WTC11 (cell line): ENCODE data around the gene CAMTA1. TPM values are rescaled to one million over a fixed set of nuclear protein-coding genes. Genes with fewer than 3 reads are reported as not detected.

Experiments
- ATAC-seq: fragments of 200-7000 bp; cut with Tn5 transposase; 2 replicates; pipeline ENCODE4 v1.10.0; 2021; ENCODE audit warnings: mild to moderate bottlenecking, moderate library complexity
- CTCF ChIA-PET: fragments of 300-600 bp; sonication (Branson Sonifier 250); formaldehyde crosslinking; loops from one replicate; lab custom pipeline; 2021; ENCODE audit warnings: antibody characterized with exemption; lab: Charles Lee
- POLR2A ChIA-PET: fragments of 350-600 bp; sonication (Branson Sonifier 250); formaldehyde crosslinking; loops from one replicate; lab custom pipeline; 2021; ENCODE audit warnings: antibody characterized with exemption; lab: Charles Lee
- DNase-seq: peaks from one replicate; pipeline ENCODE4 v3.0.0; 2021; ENCODE audit warnings: low spot score
- H3K27ac Mint-ChIP-seq: 2 replicates; pipeline ENCODE4 v1.8.0; 2021; ENCODE audit warnings: mixed read lengths
- H3K27me3 Mint-ChIP-seq: 2 replicates; pipeline ENCODE4 v1.8.0; 2021; ENCODE audit warnings: low read depth, mild to moderate bottlenecking, moderate library complexity, mixed read lengths
- H3K36me3 Mint-ChIP-seq: 2 replicates; pipeline ENCODE4 v1.8.0; 2021; ENCODE audit warnings: mixed read lengths
- H3K4me1 Mint-ChIP-seq: 2 replicates; pipeline ENCODE4 v1.8.0; 2022; ENCODE audit warnings: mixed read lengths
- H3K4me3 Mint-ChIP-seq: 2 replicates; pipeline ENCODE4 v1.8.0; 2021; ENCODE audit warnings: mild to moderate bottlenecking, moderate library complexity, mixed read lengths
- H3K9me3 Mint-ChIP-seq: 2 replicates; pipeline ENCODE4 v1.8.0; 2021; ENCODE audit warnings: mixed read lengths
- AFF4 ChIP-seq: sonication (generic); formaldehyde crosslinking; IDR thresholded peaks from 2 replicates; pipeline ENCODE4 v1.8.1; 2023; ENCODE audit warnings: mild to moderate bottlenecking, missing genetic modification reagents, borderline replicate concordance
- ATF1 ChIP-seq: sonication (generic); formaldehyde crosslinking; IDR thresholded peaks from 2 replicates; pipeline ENCODE4 v1.8.1; 2023; ENCODE audit warnings: mild to moderate bottlenecking, moderate library complexity, missing genetic modification reagents
- CBFB ChIP-seq: sonication (generic); formaldehyde crosslinking; IDR thresholded peaks from 2 replicates; pipeline ENCODE4 v1.8.1; 2022; ENCODE audit warnings: mild to moderate bottlenecking, low read depth, missing genetic modification reagents
- EMX1 ChIP-seq: fragments of 250-450 bp; sonication (Bioruptor Pico); IDR thresholded peaks from 2 replicates; pipeline ENCODE4 v1.8.0; 2021; ENCODE audit warnings: mild to moderate bottlenecking
- FOXJ3 ChIP-seq: sonication (generic); formaldehyde crosslinking; IDR thresholded peaks from 2 replicates; pipeline ENCODE4 v1.9.0; 2021; ENCODE audit warnings: missing genetic modification reagents, mild to moderate bottlenecking, borderline replicate concordance
- GABPB1 ChIP-seq: sonication (generic); formaldehyde crosslinking; IDR thresholded peaks from 2 replicates; pipeline ENCODE4 v1.8.1; 2023; ENCODE audit warnings: mild to moderate bottlenecking, missing genetic modification reagents
- IRF2 ChIP-seq: sonication (generic); formaldehyde crosslinking; IDR thresholded peaks from 2 replicates; pipeline ENCODE4 v1.8.0; 2022; ENCODE audit warnings: low read depth, missing genetic modification reagents, borderline replicate concordance
- JAZF1 ChIP-seq: fragments of 250-450 bp; sonication (Bioruptor Pico); IDR thresholded peaks from 2 replicates; pipeline ENCODE4 v1.9.0; 2021; ENCODE audit warnings: moderate library complexity, mild to moderate bottlenecking, inconsistent platforms
- NFE2L1 ChIP-seq: sonication (generic); formaldehyde crosslinking; IDR thresholded peaks from 2 replicates; pipeline ENCODE4 v1.8.1; 2023; ENCODE audit warnings: missing genetic modification reagents
- NFYB ChIP-seq: sonication (generic); formaldehyde crosslinking; conservative IDR thresholded peaks from 2 replicates; pipeline ENCODE4 v1.8.0; 2022; ENCODE audit warnings: low read depth, missing genetic modification reagents
- OVOL2 ChIP-seq: fragments of 250-450 bp; sonication (Bioruptor Pico); IDR thresholded peaks from 2 replicates; pipeline ENCODE4 v1.9.0; 2021; ENCODE audit warnings: mild to moderate bottlenecking, borderline replicate concordance
- PRRX2 ChIP-seq: fragments of 250-450 bp; sonication (Bioruptor Pico); IDR thresholded peaks from 2 replicates; pipeline ENCODE4 v1.8.0; 2021; ENCODE audit warnings: mild to moderate bottlenecking
- SMAD4 ChIP-seq: sonication (generic); formaldehyde crosslinking; IDR thresholded peaks from 2 replicates; pipeline ENCODE4 v1.8.0; 2022; ENCODE audit warnings: mild to moderate bottlenecking, missing genetic modification reagents
- SOX15 ChIP-seq: fragments of 250-450 bp; sonication (Bioruptor Pico); IDR thresholded peaks from 2 replicates; pipeline ENCODE4 v1.9.0; 2021; ENCODE audit warnings: mild to moderate bottlenecking
- SP1 ChIP-seq: sonication (generic); formaldehyde crosslinking; conservative IDR thresholded peaks from 2 replicates; pipeline ENCODE4 v1.8.1; 2022; ENCODE audit warnings: missing genetic modification reagents
- TCF7 ChIP-seq: sonication (generic); formaldehyde crosslinking; IDR thresholded peaks from 2 replicates; pipeline ENCODE4 v1.8.0; 2022; ENCODE audit warnings: mild to moderate bottlenecking, low read depth, missing genetic modification reagents, moderate library complexity
- TEAD4 ChIP-seq: sonication (generic); formaldehyde crosslinking; IDR thresholded peaks from 2 replicates; pipeline ENCODE4 v1.8.0; 2022; ENCODE audit warnings: mild to moderate bottlenecking, missing genetic modification reagents
- ZNF219 ChIP-seq: sonication (generic); formaldehyde crosslinking; IDR thresholded peaks from 2 replicates; pipeline ENCODE4 v1.8.0; 2023; ENCODE audit warnings: missing genetic modification reagents, mild to moderate bottlenecking, borderline replicate concordance
- ZNF232 ChIP-seq: sonication (generic); formaldehyde crosslinking; IDR thresholded peaks from 2 replicates; pipeline ENCODE4 v1.8.0; 2022; ENCODE audit warnings: mild to moderate bottlenecking, missing genetic modification reagents
- ZNF423 ChIP-seq: fragments of 250-450 bp; sonication (Bioruptor Pico); IDR thresholded peaks from 2 replicates; pipeline ENCODE4 v2.1.2; 2022; ENCODE audit warnings: mild to moderate bottlenecking, moderate library complexity
- ZNF512 ChIP-seq: sonication (generic); formaldehyde crosslinking; IDR thresholded peaks from 2 replicates; pipeline ENCODE4 v1.8.1; 2022; ENCODE audit warnings: missing genetic modification reagents, borderline replicate concordance
- total RNA-seq: library from RNA; stranded (reverse); gene quantifications from 3 replicates; pipeline ENCODE4 v1.2.3, GENCODE V29; 2021
- TF ChIP-seq, protein P1 (sequence below): sonication (generic); formaldehyde crosslinking; IDR thresholded peaks from 2 replicates; pipeline ENCODE4 v1.8.1; 2022; ENCODE audit warnings: mild to moderate bottlenecking, moderate library complexity, missing genetic modification reagents
- TF ChIP-seq, protein P2 (sequence below): fragments of 250-450 bp; sonication (Bioruptor Pico); IDR thresholded peaks from 2 replicates; pipeline ENCODE4 v1.8.0; 2021; ENCODE audit warnings: mild to moderate bottlenecking
- TF ChIP-seq, protein P3 (sequence below): sonication (generic); formaldehyde crosslinking; conservative IDR thresholded peaks from 2 replicates; pipeline ENCODE4 v1.8.1; 2023; ENCODE audit warnings: mild to moderate bottlenecking, low read depth, missing genetic modification reagents, moderate library complexity

The CAMTA1 gene
- total RNA-seq, 1 experiment from 2014 or later: 86.4 TPM

- TF ChIP-seq JAZF1 (CRISPR knock-in tag): no peak
- no peak for TF ChIP-seq SMAD4
- no peak for TF ChIP-seq PRRX2 (CRISPR knock-in tag)
- TF ChIP-seq ZNF512: no peak
- Mint-ChIP-seq H3K36me3 (peaks cover 2% of the 10 kb centered on the region), H3K9me3 (peaks cover 7% of the 10 kb centered on the region), H3K4me1 (peaks cover 9% of the 10 kb centered on the region; the same call in 1 of the 2 replicates), H3K27ac (no peak overlapping the region), H3K27me3 (peaks cover 7% of the 10 kb centered on the region), H3K4me3 (no peak overlapping the region)
- POLR2A ChIA-PET: interaction anchor here (0.6 kb wide), 1 partner anchor 874 kb away, joined by 3 read pairs; no protein-coding TSS in a partner anchor
- ATAC-seq (no peak), DNase-seq (no peak)
- CTCF ChIA-PET: interaction anchor here (1.2 to 5.0 kb wide), 2 partner anchors 18 to 66 kb away, joined by 6 to 35 read pairs; no protein-coding TSS in a partner anchor
These were observed 901.1 kb downstream of the CAMTA1 start for GRCh38 chr1:7686301-7686850.

- H3K27me3 Mint-ChIP-seq: peaks cover 4% of the 10 kb centered on the region
- H3K4me1 Mint-ChIP-seq: peaks cover 9% of the 10 kb centered on the region; the same call in 1 of the 2 replicates
- H3K9me3 Mint-ChIP-seq: peaks cover 14% of the 10 kb centered on the region
- DNase-seq (no peak), ATAC-seq (no peak)
- ChIA-PET POLR2A (no interaction called here), CTCF (interaction anchor here (0.6 to 5.0 kb wide), 3 partner anchors 19 to 65 kb away, joined by 4 to 35 read pairs (median 6); no protein-coding TSS in a partner anchor)
- TF ChIP-seq SP1 (CRISPR knock-in tag) (no peak), OVOL2 (CRISPR knock-in tag) (no peak), FOXJ3 (CRISPR knock-in tag) (no peak), TCF7 (CRISPR knock-in tag) (no peak), EMX1 (CRISPR knock-in tag) (no peak), JAZF1 (CRISPR knock-in tag) (no peak), SOX15 (CRISPR knock-in tag) (no peak), CBFB (no peak), ZNF423 (CRISPR knock-in tag) (no peak), ZNF232 (CRISPR knock-in tag) (no peak), ZNF219 (CRISPR knock-in tag) (no peak), NFYB (CRISPR knock-in tag) (no peak)
- TF ChIP-seq, protein P1, sequence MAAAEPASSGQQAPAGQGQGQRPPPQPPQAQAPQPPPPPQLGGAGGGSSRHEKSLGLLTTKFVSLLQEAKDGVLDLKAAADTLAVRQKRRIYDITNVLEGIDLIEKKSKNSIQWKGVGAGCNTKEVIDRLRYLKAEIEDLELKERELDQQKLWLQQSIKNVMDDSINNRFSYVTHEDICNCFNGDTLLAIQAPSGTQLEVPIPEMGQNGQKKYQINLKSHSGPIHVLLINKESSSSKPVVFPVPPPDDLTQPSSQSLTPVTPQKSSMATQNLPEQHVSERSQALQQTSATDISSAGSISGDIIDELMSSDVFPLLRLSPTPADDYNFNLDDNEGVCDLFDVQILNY: no peak
- TF ChIP-seq, protein P2, sequence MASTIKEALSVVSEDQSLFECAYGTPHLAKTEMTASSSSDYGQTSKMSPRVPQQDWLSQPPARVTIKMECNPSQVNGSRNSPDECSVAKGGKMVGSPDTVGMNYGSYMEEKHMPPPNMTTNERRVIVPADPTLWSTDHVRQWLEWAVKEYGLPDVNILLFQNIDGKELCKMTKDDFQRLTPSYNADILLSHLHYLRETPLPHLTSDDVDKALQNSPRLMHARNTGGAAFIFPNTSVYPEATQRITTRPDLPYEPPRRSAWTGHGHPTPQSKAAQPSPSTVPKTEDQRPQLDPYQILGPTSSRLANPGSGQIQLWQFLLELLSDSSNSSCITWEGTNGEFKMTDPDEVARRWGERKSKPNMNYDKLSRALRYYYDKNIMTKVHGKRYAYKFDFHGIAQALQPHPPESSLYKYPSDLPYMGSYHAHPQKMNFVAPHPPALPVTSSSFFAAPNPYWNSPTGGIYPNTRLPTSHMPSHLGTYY: no peak
- peaks cover 8% of the 10 kb centered on the region for H3K36me3 Mint-ChIP-seq
- no peak overlapping the region for H3K27ac Mint-ChIP-seq
- no peak overlapping the region for H3K4me3 Mint-ChIP-seq
These were observed 902.2 kb downstream of the CAMTA1 start for GRCh38 chr1:7687411-7687810.

DNA sequence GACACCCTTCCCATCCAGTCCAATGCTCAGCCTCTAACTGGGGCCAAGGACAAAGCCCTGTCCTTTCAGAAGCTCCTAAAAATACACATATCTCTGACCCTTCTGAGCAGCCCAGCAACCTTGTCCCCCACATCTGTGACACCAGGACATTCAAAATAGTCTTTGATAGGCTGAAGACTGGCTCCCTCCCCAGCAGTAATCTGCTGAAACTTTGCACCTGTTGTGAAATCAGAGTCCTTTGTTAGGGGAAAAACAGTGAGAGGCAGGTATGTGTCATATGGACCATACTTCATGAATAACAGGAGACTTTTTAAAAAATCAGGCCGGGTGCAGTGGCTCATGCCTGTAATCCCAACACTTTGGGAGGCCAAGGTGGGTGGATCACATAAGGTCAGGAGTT, 903.4 kb downstream of the CAMTA1 start:
- Mint-ChIP-seq H3K4me3 (no peak overlapping the region), H3K27ac (no peak overlapping the region), H3K27me3 (peaks cover 12% of the 10 kb centered on the region), H3K36me3 (peaks cover 19% of the 10 kb centered on the region), H3K4me1 (peaks cover 9% of the 10 kb centered on the region; the same call in 1 of the 2 replicates), H3K9me3 (peaks cover 27% of the 10 kb centered on the region)
- CTCF ChIA-PET: interaction anchor here (5.0 kb wide), 1 partner anchor 21 kb away, joined by 35 read pairs; no protein-coding TSS in a partner anchor
- DNase-seq (no peak), ATAC-seq (no peak)
- POLR2A ChIA-PET: no interaction called here
- TF ChIP-seq ATF1 (CRISPR knock-in tag) (no peak), GABPB1 (CRISPR knock-in tag) (no peak), IRF2 (CRISPR knock-in tag) (no peak), TEAD4 (CRISPR knock-in tag) (no peak), SP1 (CRISPR knock-in tag) (no peak), AFF4 (CRISPR knock-in tag) (no peak), NFE2L1 (no peak)
- TF ChIP-seq, protein P3, sequence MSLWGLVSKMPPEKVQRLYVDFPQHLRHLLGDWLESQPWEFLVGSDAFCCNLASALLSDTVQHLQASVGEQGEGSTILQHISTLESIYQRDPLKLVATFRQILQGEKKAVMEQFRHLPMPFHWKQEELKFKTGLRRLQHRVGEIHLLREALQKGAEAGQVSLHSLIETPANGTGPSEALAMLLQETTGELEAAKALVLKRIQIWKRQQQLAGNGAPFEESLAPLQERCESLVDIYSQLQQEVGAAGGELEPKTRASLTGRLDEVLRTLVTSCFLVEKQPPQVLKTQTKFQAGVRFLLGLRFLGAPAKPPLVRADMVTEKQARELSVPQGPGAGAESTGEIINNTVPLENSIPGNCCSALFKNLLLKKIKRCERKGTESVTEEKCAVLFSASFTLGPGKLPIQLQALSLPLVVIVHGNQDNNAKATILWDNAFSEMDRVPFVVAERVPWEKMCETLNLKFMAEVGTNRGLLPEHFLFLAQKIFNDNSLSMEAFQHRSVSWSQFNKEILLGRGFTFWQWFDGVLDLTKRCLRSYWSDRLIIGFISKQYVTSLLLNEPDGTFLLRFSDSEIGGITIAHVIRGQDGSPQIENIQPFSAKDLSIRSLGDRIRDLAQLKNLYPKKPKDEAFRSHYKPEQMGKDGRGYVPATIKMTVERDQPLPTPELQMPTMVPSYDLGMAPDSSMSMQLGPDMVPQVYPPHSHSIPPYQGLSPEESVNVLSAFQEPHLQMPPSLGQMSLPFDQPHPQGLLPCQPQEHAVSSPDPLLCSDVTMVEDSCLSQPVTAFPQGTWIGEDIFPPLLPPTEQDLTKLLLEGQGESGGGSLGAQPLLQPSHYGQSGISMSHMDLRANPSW (CRISPR knock-in tag): no peak
